GM19351 (cell line): ENCODE results near the gene EPB41L1.

ENCODE experiments used
- ATAC-seq: cut with Tn5 transposase; IDR thresholded peaks from one replicate; pipeline ENCODE4 v1.9.1; 2021; ENCODE audit warnings: mild to moderate bottlenecking, moderate library complexity; ENCODE audit not compliant: unreplicated experiment

Gene EPB41L1

GRCh38 chr20:36184816-36185776 is 30.6 kb downstream of the EPB41L1 start:
- no peak for ATAC-seq

- no peak for ATAC-seq
Observed at GRCh38 chr20:36193977-36194712, 39.6 kb downstream of the EPB41L1 start.

GRCh38 chr20:36196676-36197075 is 42.1 kb downstream of the EPB41L1 start:
- no peak for ATAC-seq

GRCh38 chr20:36197271-36197670 is 42.7 kb downstream of the EPB41L1 start:
- ATAC-seq, result no peak

- ATAC-seq, result no peak
Observed at GRCh38 chr20:36199345-36200257, 45.1 kb downstream of the EPB41L1 start.

- ATAC-seq, result no peak
Observed at GRCh38 chr20:36200451-36200850, 45.9 kb downstream of the EPB41L1 start.

GRCh38 chr20:36201198-36201597 is 46.7 kb downstream of the EPB41L1 start:
- no peak for ATAC-seq

- ATAC-seq, result no peak
Observed at GRCh38 chr20:36202891-36203338, 48.4 kb downstream of the EPB41L1 start.

GRCh38 chr20:36203861-36204260 is 49.3 kb downstream of the EPB41L1 start:
- no peak for ATAC-seq

- no peak for ATAC-seq
Observed at GRCh38 chr20:36205026-36205425, 50.5 kb downstream of the EPB41L1 start.

- no peak for ATAC-seq
Observed at GRCh38 chr20:36206068-36206467, 51.5 kb downstream of the EPB41L1 start.

- no peak for ATAC-seq
Observed at GRCh38 chr20:36206641-36207040, 52.1 kb downstream of the EPB41L1 start.

GRCh38 chr20:36207602-36208001 is 53.1 kb downstream of the EPB41L1 start:
- no peak for ATAC-seq

GRCh38 chr20:36208257-36208656 is 53.7 kb downstream of the EPB41L1 start:
- no peak for ATAC-seq

GRCh38 chr20:36210436-36211021 is 56.0 kb downstream of the EPB41L1 start:
- no peak for ATAC-seq

- ATAC-seq, result no peak
Observed at GRCh38 chr20:36213362-36213761, 58.8 kb downstream of the EPB41L1 start.

GRCh38 chr20:36214684-36215256 is 60.2 kb downstream of the EPB41L1 start:
- ATAC-seq, result no peak

- no peak for ATAC-seq
Observed at GRCh38 chr20:36215778-36216177, 61.2 kb downstream of the EPB41L1 start.

- ATAC-seq, result no peak
Observed at GRCh38 chr20:36216314-36217025, 61.9 kb downstream of the EPB41L1 start.
